SJCRH30 (cell line): ENCODE results near the gene C6. TPM values are rescaled to one million over a fixed set of nuclear protein-coding genes. Genes with fewer than 3 reads are reported as not detected.
"Not testable (repeated sequence)": the region's sequence is repeated elsewhere in the genome, so short reads cannot be mapped to it uniquely, and the experiment has no call there.

Source experiments
- DNase-seq, 2 experiments: peaks; one replicate each; pipeline ENCODE4 v3.0.0-alpha.2; 2015 to 2020
- H3K27ac ChIP-seq: fragments of 250-450 bp; sonication (Bioruptor Pico); 2 replicates; pipeline ENCODE4 v1.5.1; 2020; ENCODE audit warnings: mild to moderate bottlenecking, moderate library complexity
- H3K27me3 ChIP-seq: fragments of 250-450 bp; sonication (Bioruptor Pico); 2 replicates; pipeline ENCODE4 v1.5.1; 2020; ENCODE audit warnings: mild to moderate bottlenecking, moderate library complexity
- H3K36me3 ChIP-seq: fragments of 250-450 bp; sonication (Bioruptor Pico); 2 replicates; pipeline ENCODE4 v1.5.1; 2020; ENCODE audit warnings: mild to moderate bottlenecking, moderate library complexity
- H3K4me1 ChIP-seq: fragments of 250-450 bp; sonication (Bioruptor Pico); 2 replicates; pipeline ENCODE4 v1.5.1; 2020; ENCODE audit warnings: mild to moderate bottlenecking, moderate library complexity
- H3K4me3 ChIP-seq: fragments of 250-450 bp; sonication (Bioruptor Pico); 2 replicates; pipeline ENCODE4 v1.5.1; 2020; ENCODE audit warnings: mild to moderate bottlenecking, moderate library complexity
- H3K9me3 ChIP-seq: fragments of 250-450 bp; sonication (Bioruptor Pico); replicated peaks from 2 replicates; pipeline ENCODE4 v1.5.1; 2020; ENCODE audit warnings: mild to moderate bottlenecking, moderate library complexity
- total RNA-seq: library from RNA; depleted of rRNA; stranded (reverse); fragments of >200 nt; shearing (Covaris generic); gene quantifications from 2 replicates; pipeline ENCODE4 v1.2.3, GENCODE V29; 2014; rRNA removed

C6 gene
- 0.48 TPM in 1 of 2 replicates, not detected in the other for total RNA-seq

GRCh38 chr5:41213340-41213739, at the start of gene C6:
Gene C6, minus strand, starts transcription at chr5:41213532. Its CDS starts 10,302 bp downstream, at chr5:41203230.
- H3K27ac ChIP-seq = no peak within 1 kb of the TSS
- no peaks in the 10 kb centered on the region for H3K36me3 ChIP-seq
- H3K4me1 ChIP-seq = no peaks in the 10 kb centered on the region
- no peaks in the 10 kb centered on the region for H3K9me3 ChIP-seq
- DNase-seq = no peak
- H3K4me3 ChIP-seq = no peak within 1 kb of the TSS
- H3K27me3 ChIP-seq = no peaks in the 10 kb centered on the region

GRCh38 chr5:41256400-41256799, 43.1 kb upstream of the C6 start:
- Histone ChIP-seq H3K4me1 (no peaks in the 10 kb centered on the region), H3K27me3 (no peaks in the 10 kb centered on the region), H3K9me3 (peaks cover 5% of the 10 kb centered on the region; the same call in 1 of the 2 replicates), H3K36me3 (no peaks in the 10 kb centered on the region), H3K4me3 (no peak overlapping the region), H3K27ac (no peak overlapping the region)
- DNase-seq = no peak

- Histone ChIP-seq H3K9me3 (peaks cover 9% of the 10 kb centered on the region; the same call in 1 of the 2 replicates), H3K27me3 (no peaks in the 10 kb centered on the region), H3K27ac (no peak overlapping the region), H3K36me3 (no peaks in the 10 kb centered on the region), H3K4me3 (no peak overlapping the region), H3K4me1 (no peaks in the 10 kb centered on the region)
- DNase-seq = no peak
Measured at GRCh38 chr5:41253109-41253508, 39.8 kb upstream of the C6 start.

- H3K9me3 ChIP-seq = peaks cover 9% of the 10 kb centered on the region; the same call in 1 of the 2 replicates
- H3K4me1 ChIP-seq = no peaks in the 10 kb centered on the region
- no peak for DNase-seq
- H3K4me3 ChIP-seq = no peak overlapping the region
- H3K27me3 ChIP-seq = no peaks in the 10 kb centered on the region
- no peak overlapping the region for H3K27ac ChIP-seq
- H3K36me3 ChIP-seq = no peaks in the 10 kb centered on the region
Measured at GRCh38 chr5:41252036-41252435, 38.7 kb upstream of the C6 start.

GRCh38 chr5:41250351-41250987, 37.1 kb upstream of the C6 start:
- H3K27ac ChIP-seq = no peak overlapping the region
- no peaks in the 10 kb centered on the region for H3K4me1 ChIP-seq
- no peaks in the 10 kb centered on the region for H3K36me3 ChIP-seq
- no peaks in the 10 kb centered on the region for H3K27me3 ChIP-seq
- H3K9me3 ChIP-seq = 0 out of 2 replicates have a peak, but pooled peaks cover 4% of the 10 kb centered on the region
- no peak for DNase-seq
- no peak overlapping the region for H3K4me3 ChIP-seq

- Histone ChIP-seq H3K27ac (no peak overlapping the region; the same call in 1 of the 2 replicates), H3K9me3 (0 out of 2 replicates have a peak, but pooled peaks cover 4% of the 10 kb centered on the region), H3K4me1 (no peaks in the 10 kb centered on the region), H3K36me3 (no peaks in the 10 kb centered on the region), H3K27me3 (no peaks in the 10 kb centered on the region), H3K4me3 (no peak overlapping the region)
- DNase-seq = no peak
Measured at GRCh38 chr5:41247135-41247534, 33.8 kb upstream of the C6 start.

- Histone ChIP-seq H3K4me1 (no peaks in the 10 kb centered on the region), H3K27me3 (no peaks in the 10 kb centered on the region), H3K36me3 (no peaks in the 10 kb centered on the region), H3K9me3 (0 out of 2 replicates have a peak, but pooled peaks cover 4% of the 10 kb centered on the region), H3K27ac (peak overlapping the region; percentile 11), H3K4me3 (no peak overlapping the region)
- DNase-seq = peak in 1 of 2 experiments; percentile 36
Measured at GRCh38 chr5:41246376-41246775, 33.0 kb upstream of the C6 start.

- no peaks in the 10 kb centered on the region for H3K36me3 ChIP-seq
- H3K27me3 ChIP-seq = no peaks in the 10 kb centered on the region
- no peak overlapping the region for H3K4me3 ChIP-seq
- no peak for DNase-seq
- 0 out of 2 replicates have a peak, but pooled peaks cover under 1% of the 10 kb centered on the region for H3K9me3 ChIP-seq
- no peaks in the 10 kb centered on the region for H3K4me1 ChIP-seq
- no peak overlapping the region for H3K27ac ChIP-seq
Measured at GRCh38 chr5:41243558-41243957, 30.2 kb upstream of the C6 start.

GRCh38 chr5:41240985-41241384, 27.7 kb upstream of the C6 start:
- no peak overlapping the region for H3K27ac ChIP-seq
- no peaks in the 10 kb centered on the region for H3K9me3 ChIP-seq
- no peaks in the 10 kb centered on the region for H3K36me3 ChIP-seq
- H3K27me3 ChIP-seq = no peaks in the 10 kb centered on the region
- H3K4me1 ChIP-seq = no peaks in the 10 kb centered on the region
- H3K4me3 ChIP-seq = no peak overlapping the region
- no peak for DNase-seq

GRCh38 chr5:41240390-41240789, 27.1 kb upstream of the C6 start:
- no peaks in the 10 kb centered on the region for H3K36me3 ChIP-seq
- no peaks in the 10 kb centered on the region for H3K9me3 ChIP-seq
- H3K4me1 ChIP-seq = no peaks in the 10 kb centered on the region
- no peak for DNase-seq
- no peak overlapping the region for H3K4me3 ChIP-seq
- no peaks in the 10 kb centered on the region for H3K27me3 ChIP-seq
- H3K27ac ChIP-seq = no peak overlapping the region

GRCh38 chr5:41234475-41234874, 21.1 kb upstream of the C6 start:
- H3K27me3 ChIP-seq = peaks cover 4% of the 10 kb centered on the region; the same call in 1 of the 2 replicates
- no peak overlapping the region for H3K4me3 ChIP-seq
- H3K9me3 ChIP-seq = no peaks in the 10 kb centered on the region
- no peaks in the 10 kb centered on the region for H3K36me3 ChIP-seq
- no peak overlapping the region for H3K27ac ChIP-seq
- no peaks in the 10 kb centered on the region for H3K4me1 ChIP-seq
- no peak for DNase-seq

- Histone ChIP-seq H3K9me3 (no peaks in the 10 kb centered on the region), H3K4me1 (no peaks in the 10 kb centered on the region), H3K27ac (no peak overlapping the region), H3K4me3 (no peak overlapping the region), H3K27me3 (peaks cover 4% of the 10 kb centered on the region; the same call in 1 of the 2 replicates), H3K36me3 (no peaks in the 10 kb centered on the region)
- no peak for DNase-seq
Measured at GRCh38 chr5:41232797-41233196, 19.5 kb upstream of the C6 start.

GRCh38 chr5:41230276-41230675, 16.9 kb upstream of the C6 start:
- not testable (repeated sequence) for DNase-seq

GRCh38 chr5:41223962-41224361, 10.6 kb upstream of the C6 start:
- Histone ChIP-seq H3K4me3 (no peak overlapping the region), H3K9me3 (no peaks in the 10 kb centered on the region), H3K36me3 (no peaks in the 10 kb centered on the region), H3K27ac (no peak overlapping the region), H3K27me3 (no peaks in the 10 kb centered on the region; the same call in 1 of the 2 replicates), H3K4me1 (no peaks in the 10 kb centered on the region)
- DNase-seq = no peak

More at GRCh38 chr5:41230276-41230675, 16.9 kb upstream of the C6 start:
- not testable (repeated sequence) for H3K4me1 ChIP-seq, H3K9me3 ChIP-seq, H3K27ac ChIP-seq, H3K4me3 ChIP-seq, H3K27me3 ChIP-seq, H3K36me3 ChIP-seq

- no peak for DNase-seq
- Histone ChIP-seq H3K27ac (no peak overlapping the region), H3K27me3 (no peaks in the 10 kb centered on the region; the same call in 1 of the 2 replicates), H3K4me1 (no peaks in the 10 kb centered on the region), H3K36me3 (no peaks in the 10 kb centered on the region), H3K4me3 (no peak overlapping the region), H3K9me3 (no peaks in the 10 kb centered on the region)
Measured at GRCh38 chr5:41219658-41220269, 6.4 kb upstream of the C6 start.
